GM12878 (cell line): Measurements from ENCODE around the gene TEX44. TPM values are rescaled to one million over a fixed set of nuclear protein-coding genes. Genes with fewer than 3 reads are reported as not detected.

Experiments used
- ATF7 ChIP-seq: fragments of 450-650 bp; IDR thresholded peaks from 2 replicates; pipeline ENCODE4 v1.6.1; 2016; ENCODE audit warnings: low read depth, mild to moderate bottlenecking
- CEBPB ChIP-seq, 2 experiments: fragments of 150-350 bp in 1 of 2; IDR thresholded peaks; 2 replicates each; pipeline ENCODE4 v1.6.1; 2012 to 2014; ENCODE audit warnings: low read depth in 2 of 2, low read length in 2 of 2, borderline replicate concordance in 1 of 2, inconsistent platforms in 1 of 2
- CHD1 ChIP-seq: IDR thresholded peaks from 2 replicates; pipeline ENCODE4 v1.6.1; 2012; ENCODE audit warnings: low read depth, low read length, improper control_type of control experiment
- CHD4 ChIP-seq: fragments of 200-600 bp; sonication (generic); IDR thresholded peaks from 2 replicates; pipeline ENCODE4 v1.6.1; 2016; ENCODE audit warnings: mild to moderate bottlenecking
- IKZF1 ChIP-seq: fragments of 450-650 bp; conservative IDR thresholded peaks from 2 replicates; pipeline ENCODE4 v1.6.1; 2017; ENCODE audit warnings: antibody characterized with exemption, mild to moderate bottlenecking
- MXI1 ChIP-seq: fragments of 150-350 bp; IDR thresholded peaks from 2 replicates; pipeline ENCODE4 v1.6.1; 2011; ENCODE audit warnings: low read depth, mild to moderate bottlenecking, inconsistent platforms, low read length, improper control_type of control experiment
- SMARCA5 ChIP-seq: fragments of 450-650 bp; IDR thresholded peaks from 2 replicates; pipeline ENCODE4 v1.6.1; 2017; ENCODE audit warnings: mild to moderate bottlenecking
- SP1 ChIP-seq: IDR thresholded peaks from one replicate; pipeline ENCODE4 v1.6.1; 2011; ENCODE audit warnings: low read depth, low read length
- SPI1 ChIP-seq: IDR thresholded peaks from 2 replicates; pipeline ENCODE4 v1.6.1; 2011; ENCODE audit warnings: low read depth, mild to moderate bottlenecking, low read length, moderate library complexity, borderline replicate concordance; ENCODE audit not compliant: insufficient read depth
- TCF3 ChIP-seq: IDR thresholded peaks from 2 replicates; pipeline ENCODE4 v1.6.1; 2012; ENCODE audit warnings: low read depth, mild to moderate bottlenecking, low read length, borderline replicate concordance; ENCODE audit not compliant: insufficient read depth
- polyA plus RNA-seq, 11 experiments: library from polyadenylated mRNA; depleted of rRNA in 4 of 11; unstranded in 6 of 11; stranded (reverse) in 5 of 11; fragments of >200 nt; fragmentation: Nextera tagmentation in 4 of 11; fragmentation: Illumina TruSeq in 1 of 11; extraction: Ambion mirVana in 4 of 11; extraction: Trizol in 1 of 11; gene quantifications; 1 replicate in 1 of 11; 2 replicates in 10 of 11; pipeline versions ENCODE4 v1.2.1 to v1.2.3, GENCODE V29; 2011 to 2016; ENCODE audit warnings: inconsistent platforms in 2 of 11, missing spikeins in 2 of 11, low read depth in 1 of 11
- total RNA-seq, 4 experiments: library from RNA; depleted of rRNA in 3 of 4; stranded (reverse); fragments of >200 nt in 3 of 4; fragmentation: Illumina TruSeq in 1 of 4; extraction: Trizol in 1 of 4; gene quantifications; 2 replicates each; pipeline versions ENCODE4 v1.2.1 to v1.2.3, GENCODE V29; 2013 to 2021
- TF ChIP-seq, protein P1 (sequence below): fragments of 450-650 bp; IDR thresholded peaks from 2 replicates; pipeline ENCODE4 v1.6.1; 2016; ENCODE audit warnings: mild to moderate bottlenecking
- TF ChIP-seq, protein P2 (sequence below): IDR thresholded peaks from 2 replicates; pipeline ENCODE4 v1.6.1; 2011; ENCODE audit warnings: mild to moderate bottlenecking, low read depth, low read length, moderate library complexity; ENCODE audit not compliant: insufficient replicate concordance
- TF ChIP-seq, protein P3 (sequence below): fragments of 450-650 bp; IDR thresholded peaks from 2 replicates; pipeline ENCODE4 v1.6.1; 2017; ENCODE audit warnings: mild to moderate bottlenecking, moderate library complexity
- TF ChIP-seq, protein P4 (sequence below): fragments of 450-650 bp; IDR thresholded peaks from 2 replicates; pipeline ENCODE4 v1.6.1; 2017; ENCODE audit warnings: mild to moderate bottlenecking, low read depth, inconsistent platforms; ENCODE audit not compliant: poor library complexity, severe bottlenecking
- TF ChIP-seq, protein P5 (sequence below): fragments of 150-350 bp; IDR thresholded peaks from 2 replicates; pipeline ENCODE4 v1.6.1; 2016; ENCODE audit warnings: low read depth, low read length

TEX44 gene
- total and polyA plus RNA-seq, 10 of the 15 experiments (the other 5 are each of a cell fraction or from before 2014, with no cell fraction given) = not detected

DNA sequence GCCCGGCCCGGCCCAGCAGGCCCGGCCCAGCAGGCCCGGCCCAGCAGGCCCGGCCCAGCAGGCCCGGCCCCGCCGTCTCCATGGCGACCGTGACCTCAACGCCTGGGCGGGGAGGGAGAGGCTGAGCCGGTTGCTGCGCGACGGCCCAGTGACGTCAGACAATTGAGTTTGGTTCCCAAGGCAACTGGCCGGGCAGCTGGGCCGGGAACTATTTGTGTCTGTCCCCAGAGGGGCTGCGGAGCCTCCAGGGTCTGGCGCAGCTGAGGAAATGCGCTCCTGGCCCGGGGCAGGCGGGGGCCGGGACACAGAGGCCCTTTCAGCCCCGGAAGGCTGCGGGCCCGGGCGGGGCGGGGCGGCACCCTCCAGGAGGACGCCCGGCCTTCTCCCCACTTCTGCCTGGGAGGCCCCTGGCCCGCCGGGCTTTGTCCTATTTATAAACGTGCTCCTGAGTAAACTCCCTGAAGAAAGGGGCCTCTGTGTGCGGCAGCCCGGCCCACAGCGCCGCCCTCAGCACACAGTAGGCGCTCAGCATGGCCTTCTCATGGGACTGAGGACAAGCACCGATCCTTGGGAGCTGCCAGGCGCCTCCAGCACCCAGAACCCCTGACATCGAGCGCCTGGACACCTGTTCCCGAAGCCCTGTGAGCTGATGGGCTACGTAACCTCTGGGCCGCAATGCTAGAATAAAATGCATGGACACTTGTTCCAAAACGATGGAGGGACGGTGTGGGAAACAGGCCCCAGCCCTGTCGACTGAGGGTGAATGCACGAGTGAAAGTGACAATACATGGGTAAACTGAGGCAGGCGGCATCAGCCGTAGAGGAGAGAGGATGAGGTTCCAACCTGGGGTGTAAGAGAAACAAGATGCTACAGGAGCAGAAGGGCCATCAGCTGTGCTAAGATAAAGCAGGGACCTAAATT lies 12.3 kb downstream of the TEX44 start (continued):
- TF ChIP-seq, protein P1, sequence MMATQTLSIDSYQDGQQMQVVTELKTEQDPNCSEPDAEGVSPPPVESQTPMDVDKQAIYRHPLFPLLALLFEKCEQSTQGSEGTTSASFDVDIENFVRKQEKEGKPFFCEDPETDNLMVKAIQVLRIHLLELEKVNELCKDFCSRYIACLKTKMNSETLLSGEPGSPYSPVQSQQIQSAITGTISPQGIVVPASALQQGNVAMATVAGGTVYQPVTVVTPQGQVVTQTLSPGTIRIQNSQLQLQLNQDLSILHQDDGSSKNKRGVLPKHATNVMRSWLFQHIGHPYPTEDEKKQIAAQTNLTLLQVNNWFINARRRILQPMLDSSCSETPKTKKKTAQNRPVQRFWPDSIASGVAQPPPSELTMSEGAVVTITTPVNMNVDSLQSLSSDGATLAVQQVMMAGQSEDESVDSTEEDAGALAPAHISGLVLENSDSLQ = 0 out of 2 replicates have a peak, but pooled peaks have one; percentile 8
- TF ChIP-seq TCF3 = peak; percentile 73; the same call in 1 of the 2 replicates
- TF ChIP-seq SPI1 = 0 out of 2 replicates have a peak, but pooled peaks have one; percentile 16
- TF ChIP-seq CHD1 = 0 out of 2 replicates have a peak, but pooled peaks have one; percentile 68
- TF ChIP-seq CEBPB (IDR thresholded peaks at IDR 0.05; ENCODE audit: borderline replicate concordance in 1 of 2, low read depth in 2 of 2, low read length in 2 of 2) = no peak
- peak; percentile 77 for TF ChIP-seq SP1
- TF ChIP-seq, protein P2, sequence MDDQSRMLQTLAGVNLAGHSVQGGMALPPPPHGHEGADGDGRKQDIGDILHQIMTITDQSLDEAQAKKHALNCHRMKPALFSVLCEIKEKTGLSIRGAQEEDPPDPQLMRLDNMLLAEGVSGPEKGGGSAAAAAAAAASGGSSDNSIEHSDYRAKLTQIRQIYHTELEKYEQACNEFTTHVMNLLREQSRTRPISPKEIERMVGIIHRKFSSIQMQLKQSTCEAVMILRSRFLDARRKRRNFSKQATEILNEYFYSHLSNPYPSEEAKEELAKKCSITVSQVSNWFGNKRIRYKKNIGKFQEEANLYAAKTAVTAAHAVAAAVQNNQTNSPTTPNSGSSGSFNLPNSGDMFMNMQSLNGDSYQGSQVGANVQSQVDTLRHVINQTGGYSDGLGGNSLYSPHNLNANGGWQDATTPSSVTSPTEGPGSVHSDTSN = peak; percentile 54
- no peak for TF ChIP-seq CHD4
- peak; percentile 84; the same call in 1 of the 2 replicates for TF ChIP-seq SMARCA5
- TF ChIP-seq, protein P3, sequence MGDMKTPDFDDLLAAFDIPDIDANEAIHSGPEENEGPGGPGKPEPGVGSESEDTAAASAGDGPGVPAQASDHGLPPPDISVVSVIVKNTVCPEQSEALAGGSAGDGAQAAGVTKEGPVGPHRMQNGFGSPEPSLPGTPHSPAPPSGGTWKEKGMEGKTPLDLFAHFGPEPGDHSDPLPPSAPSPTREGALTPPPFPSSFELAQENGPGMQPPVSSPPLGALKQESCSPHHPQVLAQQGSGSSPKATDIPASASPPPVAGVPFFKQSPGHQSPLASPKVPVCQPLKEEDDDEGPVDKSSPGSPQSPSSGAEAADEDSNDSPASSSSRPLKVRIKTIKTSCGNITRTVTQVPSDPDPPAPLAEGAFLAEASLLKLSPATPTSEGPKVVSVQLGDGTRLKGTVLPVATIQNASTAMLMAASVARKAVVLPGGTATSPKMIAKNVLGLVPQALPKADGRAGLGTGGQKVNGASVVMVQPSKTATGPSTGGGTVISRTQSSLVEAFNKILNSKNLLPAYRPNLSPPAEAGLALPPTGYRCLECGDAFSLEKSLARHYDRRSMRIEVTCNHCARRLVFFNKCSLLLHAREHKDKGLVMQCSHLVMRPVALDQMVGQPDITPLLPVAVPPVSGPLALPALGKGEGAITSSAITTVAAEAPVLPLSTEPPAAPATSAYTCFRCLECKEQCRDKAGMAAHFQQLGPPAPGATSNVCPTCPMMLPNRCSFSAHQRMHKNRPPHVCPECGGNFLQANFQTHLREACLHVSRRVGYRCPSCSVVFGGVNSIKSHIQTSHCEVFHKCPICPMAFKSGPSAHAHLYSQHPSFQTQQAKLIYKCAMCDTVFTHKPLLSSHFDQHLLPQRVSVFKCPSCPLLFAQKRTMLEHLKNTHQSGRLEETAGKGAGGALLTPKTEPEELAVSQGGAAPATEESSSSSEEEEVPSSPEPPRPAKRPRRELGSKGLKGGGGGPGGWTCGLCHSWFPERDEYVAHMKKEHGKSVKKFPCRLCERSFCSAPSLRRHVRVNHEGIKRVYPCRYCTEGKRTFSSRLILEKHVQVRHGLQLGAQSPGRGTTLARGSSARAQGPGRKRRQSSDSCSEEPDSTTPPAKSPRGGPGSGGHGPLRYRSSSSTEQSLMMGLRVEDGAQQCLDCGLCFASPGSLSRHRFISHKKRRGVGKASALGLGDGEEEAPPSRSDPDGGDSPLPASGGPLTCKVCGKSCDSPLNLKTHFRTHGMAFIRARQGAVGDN = peak; percentile 37; the same call in 1 of the 2 replicates
- peak; percentile 98 for TF ChIP-seq MXI1
- TF ChIP-seq IKZF1 = peak; percentile 95
- peak; percentile 95 for TF ChIP-seq ATF7
- TF ChIP-seq, protein P4, sequence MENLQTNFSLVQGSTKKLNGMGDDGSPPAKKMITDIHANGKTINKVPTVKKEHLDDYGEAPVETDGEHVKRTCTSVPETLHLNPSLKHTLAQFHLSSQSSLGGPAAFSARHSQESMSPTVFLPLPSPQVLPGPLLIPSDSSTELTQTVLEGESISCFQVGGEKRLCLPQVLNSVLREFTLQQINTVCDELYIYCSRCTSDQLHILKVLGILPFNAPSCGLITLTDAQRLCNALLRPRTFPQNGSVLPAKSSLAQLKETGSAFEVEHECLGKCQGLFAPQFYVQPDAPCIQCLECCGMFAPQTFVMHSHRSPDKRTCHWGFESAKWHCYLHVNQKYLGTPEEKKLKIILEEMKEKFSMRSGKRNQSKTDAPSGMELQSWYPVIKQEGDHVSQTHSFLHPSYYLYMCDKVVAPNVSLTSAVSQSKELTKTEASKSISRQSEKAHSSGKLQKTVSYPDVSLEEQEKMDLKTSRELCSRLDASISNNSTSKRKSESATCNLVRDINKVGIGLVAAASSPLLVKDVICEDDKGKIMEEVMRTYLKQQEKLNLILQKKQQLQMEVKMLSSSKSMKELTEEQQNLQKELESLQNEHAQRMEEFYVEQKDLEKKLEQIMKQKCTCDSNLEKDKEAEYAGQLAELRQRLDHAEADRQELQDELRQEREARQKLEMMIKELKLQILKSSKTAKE = no peak
- TF ChIP-seq, protein P5, sequence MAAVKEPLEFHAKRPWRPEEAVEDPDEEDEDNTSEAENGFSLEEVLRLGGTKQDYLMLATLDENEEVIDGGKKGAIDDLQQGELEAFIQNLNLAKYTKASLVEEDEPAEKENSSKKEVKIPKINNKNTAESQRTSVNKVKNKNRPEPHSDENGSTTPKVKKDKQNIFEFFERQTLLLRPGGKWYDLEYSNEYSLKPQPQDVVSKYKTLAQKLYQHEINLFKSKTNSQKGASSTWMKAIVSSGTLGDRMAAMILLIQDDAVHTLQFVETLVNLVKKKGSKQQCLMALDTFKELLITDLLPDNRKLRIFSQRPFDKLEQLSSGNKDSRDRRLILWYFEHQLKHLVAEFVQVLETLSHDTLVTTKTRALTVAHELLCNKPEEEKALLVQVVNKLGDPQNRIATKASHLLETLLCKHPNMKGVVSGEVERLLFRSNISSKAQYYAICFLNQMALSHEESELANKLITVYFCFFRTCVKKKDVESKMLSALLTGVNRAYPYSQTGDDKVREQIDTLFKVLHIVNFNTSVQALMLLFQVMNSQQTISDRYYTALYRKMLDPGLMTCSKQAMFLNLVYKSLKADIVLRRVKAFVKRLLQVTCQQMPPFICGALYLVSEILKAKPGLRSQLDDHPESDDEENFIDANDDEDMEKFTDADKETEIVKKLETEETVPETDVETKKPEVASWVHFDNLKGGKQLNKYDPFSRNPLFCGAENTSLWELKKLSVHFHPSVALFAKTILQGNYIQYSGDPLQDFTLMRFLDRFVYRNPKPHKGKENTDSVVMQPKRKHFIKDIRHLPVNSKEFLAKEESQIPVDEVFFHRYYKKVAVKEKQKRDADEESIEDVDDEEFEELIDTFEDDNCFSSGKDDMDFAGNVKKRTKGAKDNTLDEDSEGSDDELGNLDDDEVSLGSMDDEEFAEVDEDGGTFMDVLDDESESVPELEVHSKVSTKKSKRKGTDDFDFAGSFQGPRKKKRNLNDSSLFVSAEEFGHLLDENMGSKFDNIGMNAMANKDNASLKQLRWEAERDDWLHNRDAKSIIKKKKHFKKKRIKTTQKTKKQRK = no peak
